ENCODE results near the gene GNAT1. TPM values are rescaled to one million over a fixed set of nuclear protein-coding genes. Genes with fewer than 3 reads are reported as not detected.

The GNAT1 gene
- total and polyA plus RNA-seq, 2 of the 13 experiments (the other 11 are each of a cell fraction or from before 2014, with no cell fraction given) = 0.15 TPM; not detected in 1

DNA sequence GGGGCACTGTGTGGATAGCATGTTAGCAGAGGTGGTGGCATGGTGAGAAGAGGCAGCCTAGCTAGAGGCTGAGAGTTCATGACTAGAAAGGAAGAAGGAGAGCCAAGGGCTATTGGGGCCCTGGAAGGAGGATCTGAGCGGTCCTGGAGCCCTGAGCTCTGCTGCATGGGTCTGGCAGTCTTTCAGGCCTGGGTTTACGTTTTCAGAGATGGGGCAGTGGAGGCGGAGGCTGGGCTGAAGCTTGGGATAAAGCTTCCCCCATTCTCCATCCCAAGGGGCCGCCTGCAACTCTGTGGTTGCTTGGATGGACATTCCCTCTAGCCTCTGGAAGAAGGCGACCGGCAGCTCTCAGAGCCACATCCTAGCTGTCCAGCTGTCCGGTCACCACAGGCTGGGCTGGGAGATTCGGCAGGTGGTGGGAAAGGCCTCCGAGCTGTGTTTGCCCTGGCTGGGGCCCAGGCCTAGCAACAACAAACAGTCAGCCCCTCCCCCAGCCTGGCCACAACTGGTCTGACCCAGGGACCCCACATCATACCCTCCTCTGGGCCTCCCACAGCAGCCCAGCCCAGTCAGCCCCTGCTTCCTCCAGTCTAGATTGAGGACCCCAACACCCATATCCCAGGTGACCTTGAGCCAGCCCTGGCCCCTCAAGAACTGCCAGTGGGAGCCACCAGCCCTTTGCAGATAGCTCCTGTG is 11.9 kb downstream of the GNAT1 start (continued):
- TF ChIP-seq, protein P1, sequence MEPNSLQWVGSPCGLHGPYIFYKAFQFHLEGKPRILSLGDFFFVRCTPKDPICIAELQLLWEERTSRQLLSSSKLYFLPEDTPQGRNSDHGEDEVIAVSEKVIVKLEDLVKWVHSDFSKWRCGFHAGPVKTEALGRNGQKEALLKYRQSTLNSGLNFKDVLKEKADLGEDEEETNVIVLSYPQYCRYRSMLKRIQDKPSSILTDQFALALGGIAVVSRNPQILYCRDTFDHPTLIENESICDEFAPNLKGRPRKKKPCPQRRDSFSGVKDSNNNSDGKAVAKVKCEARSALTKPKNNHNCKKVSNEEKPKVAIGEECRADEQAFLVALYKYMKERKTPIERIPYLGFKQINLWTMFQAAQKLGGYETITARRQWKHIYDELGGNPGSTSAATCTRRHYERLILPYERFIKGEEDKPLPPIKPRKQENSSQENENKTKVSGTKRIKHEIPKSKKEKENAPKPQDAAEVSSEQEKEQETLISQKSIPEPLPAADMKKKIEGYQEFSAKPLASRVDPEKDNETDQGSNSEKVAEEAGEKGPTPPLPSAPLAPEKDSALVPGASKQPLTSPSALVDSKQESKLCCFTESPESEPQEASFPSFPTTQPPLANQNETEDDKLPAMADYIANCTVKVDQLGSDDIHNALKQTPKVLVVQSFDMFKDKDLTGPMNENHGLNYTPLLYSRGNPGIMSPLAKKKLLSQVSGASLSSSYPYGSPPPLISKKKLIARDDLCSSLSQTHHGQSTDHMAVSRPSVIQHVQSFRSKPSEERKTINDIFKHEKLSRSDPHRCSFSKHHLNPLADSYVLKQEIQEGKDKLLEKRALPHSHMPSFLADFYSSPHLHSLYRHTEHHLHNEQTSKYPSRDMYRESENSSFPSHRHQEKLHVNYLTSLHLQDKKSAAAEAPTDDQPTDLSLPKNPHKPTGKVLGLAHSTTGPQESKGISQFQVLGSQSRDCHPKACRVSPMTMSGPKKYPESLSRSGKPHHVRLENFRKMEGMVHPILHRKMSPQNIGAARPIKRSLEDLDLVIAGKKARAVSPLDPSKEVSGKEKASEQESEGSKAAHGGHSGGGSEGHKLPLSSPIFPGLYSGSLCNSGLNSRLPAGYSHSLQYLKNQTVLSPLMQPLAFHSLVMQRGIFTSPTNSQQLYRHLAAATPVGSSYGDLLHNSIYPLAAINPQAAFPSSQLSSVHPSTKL (CRISPR knock-in tag; IDR thresholded peaks at IDR 0.05) = peak; percentile 74
- TF ChIP-seq, protein P2, sequence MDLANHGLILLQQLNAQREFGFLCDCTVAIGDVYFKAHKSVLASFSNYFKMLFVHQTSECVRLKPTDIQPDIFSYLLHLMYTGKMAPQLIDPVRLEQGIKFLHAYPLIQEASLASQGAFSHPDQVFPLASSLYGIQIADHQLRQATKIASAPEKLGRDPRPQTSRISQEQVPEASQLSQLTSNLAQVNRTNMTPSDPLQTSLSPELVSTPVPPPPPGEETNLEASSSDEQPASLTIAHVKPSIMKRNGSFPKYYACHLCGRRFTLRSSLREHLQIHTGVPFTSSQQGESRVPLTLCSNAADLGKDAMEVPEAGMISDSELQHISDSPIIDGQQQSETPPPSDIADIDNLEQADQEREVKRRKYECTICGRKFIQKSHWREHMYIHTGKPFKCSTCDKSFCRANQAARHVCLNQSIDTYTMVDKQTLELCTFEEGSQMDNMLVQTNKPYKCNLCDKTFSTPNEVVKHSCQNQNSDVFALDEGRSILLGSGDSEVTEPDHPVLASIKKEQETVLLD (CRISPR knock-in tag; IDR thresholded peaks at IDR 0.05; ENCODE audit: low read depth) = no peak
- 0 out of 2 replicates have a peak, but pooled peaks have one; percentile 77 for TF ChIP-seq PAWR (CRISPR knock-in tag; IDR thresholded peaks at IDR 0.05; ENCODE audit: borderline replicate concordance)
- no peak for TF ChIP-seq CEBPG (CRISPR knock-in tag; IDR thresholded peaks at IDR 0.05)
- no peak for TF ChIP-seq HOXA7 (CRISPR knock-in tag; IDR thresholded peaks at IDR 0.05)
- peak; percentile 78 for TF ChIP-seq SAP130 (CRISPR knock-in tag; IDR thresholded peaks at IDR 0.05; ENCODE audit: low read depth)
- TF ChIP-seq ZSCAN22 (CRISPR knock-in tag; IDR thresholded peaks at IDR 0.05) = no peak
- no peak for TF ChIP-seq BRCA1 (CRISPR knock-in tag; IDR thresholded peaks at IDR 0.05)
- peak; percentile 80 for TF ChIP-seq FOXA3 (CRISPR knock-in tag; IDR thresholded peaks at IDR 0.05)
- TF ChIP-seq ZNF737 (CRISPR knock-in tag; IDR thresholded peaks at IDR 0.05; ENCODE audit: borderline replicate concordance) = peak; percentile 79; the same call in 1 of the 2 replicates

Data from HepG2 (cell line).